Skin of body (tissue), 2 donors: ENCODE data around the gene DSEL. TPM values are rescaled to one million over a fixed set of nuclear protein-coding genes. Genes with fewer than 3 reads are reported as not detected.
A peak's percentile ranks its signal among the peaks of the same experiment; 100 is the strongest.

Experiments
- DNase-seq: peaks from one replicate; lab custom pipeline; 2025; lab: John Stamatoyannopoulos, UW
- total RNA-seq: library from RNA; depleted of rRNA; stranded (reverse); fragments of >200 nt; gene quantifications from one replicate; pipeline ENCODE4 v1.2.3, GENCODE V29; 2014

DSEL gene
- total RNA-seq, result 21.0 TPM

DNA sequence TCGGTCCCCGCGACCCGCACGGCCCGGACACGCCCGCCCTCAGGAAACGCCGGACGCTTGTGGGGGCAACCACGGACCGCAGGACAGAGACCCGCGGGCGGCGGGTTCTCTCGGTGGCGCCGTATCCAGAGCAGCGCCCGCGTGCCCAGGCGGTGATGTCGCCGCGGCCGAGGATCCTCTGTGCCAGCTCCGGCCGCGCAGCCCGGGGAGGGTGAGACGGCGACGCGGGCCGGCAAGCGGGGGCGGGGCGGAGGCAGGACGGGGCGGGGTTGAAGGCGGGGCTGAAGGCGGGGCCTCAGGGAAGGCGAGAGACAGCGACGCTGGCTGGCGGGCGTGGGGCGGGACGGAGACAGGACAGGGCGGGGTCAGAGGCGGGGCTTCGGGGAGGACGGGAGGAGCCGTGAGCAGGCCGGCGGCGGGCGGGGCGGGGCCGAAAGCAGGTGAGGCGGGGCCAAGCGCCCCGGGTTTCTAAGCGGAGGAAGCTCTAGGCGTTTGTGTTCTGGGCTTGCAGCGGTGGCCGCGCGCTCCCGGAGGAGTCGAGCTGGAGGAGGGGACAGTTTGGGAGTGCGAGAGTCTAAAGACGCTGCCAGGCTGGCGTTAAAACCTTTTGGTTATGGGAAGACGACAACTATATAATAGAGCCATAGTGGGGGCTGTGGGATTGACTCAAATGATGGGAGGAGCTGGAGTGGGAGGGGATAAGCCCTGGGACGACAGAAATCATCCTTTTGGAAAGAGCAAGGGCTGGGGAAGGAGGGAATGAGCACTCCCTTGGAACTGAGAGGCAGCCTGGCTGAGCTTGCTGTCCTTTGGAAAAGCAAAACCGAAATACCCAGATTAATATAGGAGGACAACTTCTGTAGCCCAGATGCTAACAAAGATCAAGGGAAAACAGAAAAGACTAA is at the start of gene DSEL:
TSS of gene DSEL (minus strand) at position 182 of the 905 bp plus-strand sequence. CDS start 2,112 bp downstream, outside the sequence.
- DNase-seq, result peak; percentile 97

DNA sequence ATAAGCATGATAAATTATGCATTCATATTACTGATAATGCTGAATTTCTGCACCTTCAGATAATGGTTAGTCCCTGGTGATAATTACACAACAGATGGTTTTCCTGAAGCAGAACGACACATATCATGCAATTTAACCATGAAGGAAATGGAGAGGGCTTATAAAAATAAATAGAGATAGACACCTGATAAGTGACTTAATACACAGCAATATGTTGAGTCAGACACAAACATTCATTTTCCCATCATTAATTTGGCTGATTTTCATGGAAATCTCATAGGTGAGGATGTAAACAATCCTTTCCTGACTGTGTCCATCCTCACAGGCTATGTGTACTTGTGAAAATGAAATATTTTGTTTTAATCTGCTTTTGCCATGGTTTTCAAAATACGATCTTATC is 36.9 kb upstream of the DSEL start:
- no peak for DNase-seq

DNA sequence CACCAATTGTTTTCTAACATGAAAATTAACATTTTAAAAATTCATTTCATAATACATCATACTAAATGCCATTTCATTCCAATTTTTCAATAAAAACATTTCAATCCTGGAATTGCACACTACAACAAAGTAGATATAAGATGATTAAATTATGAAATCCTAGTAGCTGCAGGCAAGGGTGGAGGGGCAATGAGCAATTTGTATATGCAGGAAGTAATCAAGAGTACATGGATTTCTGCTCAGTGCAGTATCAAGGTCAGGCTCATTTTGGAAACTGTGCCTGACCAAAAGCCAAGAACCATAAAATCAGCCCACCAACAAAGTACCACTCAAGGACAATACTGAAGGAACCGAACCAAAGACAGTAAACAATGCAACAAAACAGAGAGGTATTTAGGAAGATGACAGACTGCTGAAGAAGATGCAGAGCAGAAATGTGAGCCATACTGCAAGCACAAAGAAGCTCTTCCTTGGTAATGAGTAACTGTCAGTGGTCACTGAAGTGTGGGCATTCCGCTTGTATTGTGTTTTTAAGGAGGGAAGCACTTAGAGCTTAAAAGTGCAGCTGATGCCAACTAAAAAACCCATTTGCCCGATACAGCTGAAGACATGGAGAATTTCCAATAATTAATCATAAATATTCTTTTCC is 34.5 kb upstream of the DSEL start:
- DNase-seq, result no peak

DNA sequence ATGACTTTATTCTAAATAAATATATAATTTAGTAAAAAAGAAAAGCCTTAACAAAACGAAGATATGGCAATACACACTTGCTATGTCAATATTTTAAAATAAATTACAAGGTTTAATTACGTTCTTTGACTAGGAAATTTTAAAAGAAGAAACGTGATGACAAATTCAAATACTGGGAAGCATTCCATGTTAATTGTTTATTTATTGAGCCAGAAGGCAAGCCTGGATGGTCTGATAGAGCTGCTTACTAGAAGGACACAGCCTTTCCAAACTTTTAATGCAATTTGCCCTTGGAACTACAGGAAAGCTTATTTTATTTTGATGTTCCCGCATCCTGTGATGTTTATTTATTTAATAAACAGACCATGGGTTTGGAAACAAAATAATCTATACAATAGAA is 33.4 kb upstream of the DSEL start:
- no peak for DNase-seq

DNA sequence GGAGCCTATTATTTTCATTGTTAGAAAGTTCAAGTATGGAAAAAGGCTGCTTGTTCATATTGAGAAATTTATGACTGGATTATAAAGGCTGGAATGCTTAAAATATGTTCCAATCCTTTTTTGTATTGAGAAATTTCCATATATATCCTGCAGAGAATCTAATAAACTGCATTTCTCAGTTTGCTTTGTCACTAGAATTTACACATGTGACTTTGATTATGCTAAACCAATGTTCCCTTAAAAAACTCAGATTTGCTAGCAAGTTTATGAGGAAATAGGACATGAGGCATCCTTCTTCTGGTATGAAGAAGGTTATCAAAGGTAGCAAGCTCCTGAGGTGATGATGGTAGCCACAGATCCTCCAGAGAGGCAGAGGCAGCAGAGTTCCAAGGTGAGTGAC is 29.2 kb upstream of the DSEL start:
- peak; percentile 77 for DNase-seq

DNA sequence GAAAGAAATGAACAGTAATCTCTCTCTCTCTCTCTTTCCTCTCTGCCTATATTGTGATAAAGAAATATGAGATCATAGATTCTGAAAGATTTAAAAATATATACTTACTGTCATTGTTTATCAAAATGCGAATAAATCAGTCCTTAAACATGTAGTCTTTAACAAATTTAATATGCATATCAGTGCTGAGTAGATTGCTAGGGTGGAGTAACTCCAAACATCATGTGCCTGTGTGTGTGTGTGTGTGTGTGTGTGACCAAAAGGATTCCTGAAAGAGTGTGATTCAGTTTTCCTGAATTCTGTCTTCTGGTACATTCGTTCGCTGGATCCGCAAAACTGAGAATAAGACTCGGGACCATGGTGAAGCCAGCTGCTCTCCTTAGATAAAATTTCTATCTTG is 24.0 kb upstream of the DSEL start:
- no peak for DNase-seq

DNA sequence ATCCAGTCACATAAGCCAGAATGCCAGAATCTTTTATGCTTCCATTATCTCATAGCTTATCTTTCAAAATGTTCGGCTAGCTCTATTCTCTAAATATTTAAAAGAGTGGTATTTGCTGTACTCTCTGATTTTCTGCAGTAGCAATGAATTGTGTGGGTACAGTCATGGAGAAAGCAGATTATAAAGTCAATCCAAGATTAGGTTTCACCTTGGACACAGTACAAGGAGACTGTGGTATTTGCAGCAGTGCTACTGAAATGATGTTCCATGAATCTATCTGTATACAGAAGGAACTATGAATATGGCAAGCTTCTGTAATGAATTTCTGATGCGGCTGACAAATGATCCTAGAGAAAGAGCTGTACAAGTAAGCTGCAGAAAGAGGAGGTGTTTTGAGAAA is 15.4 kb upstream of the DSEL start:
- DNase-seq, result no peak

DNA sequence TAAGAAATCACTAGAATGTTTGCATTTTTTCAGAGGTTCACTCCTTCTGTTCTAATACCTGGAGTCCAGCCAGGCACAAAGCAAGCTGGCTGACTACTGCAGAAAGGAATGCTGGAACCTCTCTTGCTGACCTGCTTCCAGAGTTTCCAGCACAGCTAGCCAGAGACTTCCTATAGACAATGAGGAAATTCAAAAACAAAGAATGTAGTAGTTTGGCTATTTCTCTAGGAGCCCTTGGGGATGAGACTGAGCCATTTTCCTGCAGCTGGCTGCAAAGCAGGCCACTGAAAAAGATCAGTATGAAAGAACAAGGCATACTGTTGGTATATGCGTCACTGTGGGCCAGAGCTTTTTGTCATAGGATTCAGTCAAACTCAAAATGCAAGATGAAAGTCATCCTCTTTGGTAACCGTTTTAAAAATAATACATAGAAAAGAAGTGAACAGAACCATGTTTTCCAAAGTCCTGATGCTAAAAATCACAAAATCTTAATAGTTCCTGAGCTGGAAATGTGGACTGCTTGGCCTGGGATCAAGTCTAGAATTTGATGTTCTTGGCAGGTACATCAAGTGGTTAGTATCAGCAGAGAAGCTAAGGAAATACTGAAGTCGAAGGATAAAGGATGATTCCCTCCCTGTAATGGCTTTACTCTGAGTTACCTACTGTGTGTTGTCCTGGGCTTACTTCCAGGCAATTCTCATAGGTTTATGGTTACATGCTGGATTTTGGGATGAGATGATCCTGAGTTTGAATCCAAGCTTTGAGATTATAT is 9.0 kb upstream of the DSEL start:
- peak; percentile 92 for DNase-seq

DNA sequence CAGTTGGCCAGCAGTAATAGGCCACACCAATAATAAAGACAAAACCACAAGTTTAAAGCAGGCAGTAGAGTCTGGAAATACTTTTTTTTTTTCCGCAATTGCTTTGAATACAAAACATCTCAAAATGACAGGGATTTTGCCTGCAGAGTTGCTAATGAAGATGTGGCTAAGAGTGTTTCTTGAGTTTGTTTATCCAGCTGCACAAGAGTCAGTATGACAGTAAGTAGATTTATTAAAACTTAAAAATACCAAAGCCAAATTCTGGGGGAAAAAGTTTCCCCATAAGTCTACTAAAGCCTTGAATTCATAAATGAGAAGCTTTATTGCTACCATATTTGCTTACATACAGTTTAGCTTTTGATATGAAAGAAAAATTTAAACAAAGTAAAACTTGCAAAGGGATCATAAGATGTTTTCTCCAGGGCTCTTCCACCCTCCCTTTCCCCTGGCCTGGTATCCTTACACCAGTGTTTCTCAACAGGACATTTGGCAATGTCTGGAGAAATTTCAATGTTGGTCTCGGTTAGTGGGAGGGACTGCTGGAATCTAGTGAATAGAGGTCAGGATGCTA is 3.9 kb upstream of the DSEL start:
- DNase-seq, result peak; percentile 83

DNA sequence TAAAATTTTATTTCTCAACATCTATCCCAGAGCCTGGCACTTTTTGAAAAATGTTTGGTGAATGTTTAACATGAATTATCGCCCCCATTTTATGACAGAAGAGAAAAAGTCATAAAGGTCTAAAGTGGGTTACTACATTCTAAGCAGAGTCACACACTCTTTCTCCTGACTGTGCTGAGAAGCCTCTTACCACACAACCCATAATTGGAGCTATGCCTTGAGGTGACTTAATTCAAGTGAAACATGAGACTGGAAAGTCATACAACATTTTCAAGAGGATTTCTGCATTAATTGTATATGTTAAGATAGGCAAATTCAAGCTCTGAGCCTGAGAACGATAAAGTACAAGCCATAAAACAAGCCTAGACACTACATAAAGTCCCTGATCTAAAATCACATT is 3.1 kb upstream of the DSEL start:
- peak; percentile 42 for DNase-seq

DNA sequence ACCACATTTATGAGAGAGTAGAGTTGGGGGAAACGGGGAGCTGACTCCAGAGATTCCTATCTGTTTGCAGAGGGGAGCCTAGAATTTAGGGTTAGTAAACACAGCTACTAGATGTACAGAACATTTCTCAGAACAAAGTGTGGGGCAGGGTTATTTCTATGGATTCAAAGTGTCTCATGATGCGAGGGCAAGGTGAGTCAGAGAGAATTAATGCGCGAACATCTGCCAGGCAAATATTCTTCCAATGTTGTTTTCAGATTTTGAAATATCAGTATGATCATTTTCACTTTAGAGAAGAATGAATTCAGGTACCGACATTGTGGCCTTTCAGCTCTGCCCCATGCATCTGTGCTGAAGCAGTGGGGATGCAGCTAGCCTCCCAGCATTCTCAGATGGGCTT is 2.0 kb upstream of the DSEL start:
- no peak for DNase-seq

DNA sequence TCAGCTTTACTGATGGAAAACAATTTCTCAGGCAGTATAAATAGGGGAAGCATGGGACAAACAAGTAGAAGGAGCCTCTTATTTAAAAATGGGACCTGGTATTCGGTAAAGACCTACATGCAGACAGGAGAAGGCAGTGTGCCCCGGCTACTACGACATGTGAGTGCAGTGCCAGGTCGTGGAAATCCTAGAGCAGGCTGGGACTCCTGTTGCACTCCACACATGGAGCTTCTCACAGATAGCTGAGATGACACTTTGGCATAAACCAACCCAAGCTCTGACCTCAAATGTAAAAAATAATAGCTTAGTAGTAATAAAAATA is 885 bp upstream of the DSEL start:
- DNase-seq, result no peak

DNA sequence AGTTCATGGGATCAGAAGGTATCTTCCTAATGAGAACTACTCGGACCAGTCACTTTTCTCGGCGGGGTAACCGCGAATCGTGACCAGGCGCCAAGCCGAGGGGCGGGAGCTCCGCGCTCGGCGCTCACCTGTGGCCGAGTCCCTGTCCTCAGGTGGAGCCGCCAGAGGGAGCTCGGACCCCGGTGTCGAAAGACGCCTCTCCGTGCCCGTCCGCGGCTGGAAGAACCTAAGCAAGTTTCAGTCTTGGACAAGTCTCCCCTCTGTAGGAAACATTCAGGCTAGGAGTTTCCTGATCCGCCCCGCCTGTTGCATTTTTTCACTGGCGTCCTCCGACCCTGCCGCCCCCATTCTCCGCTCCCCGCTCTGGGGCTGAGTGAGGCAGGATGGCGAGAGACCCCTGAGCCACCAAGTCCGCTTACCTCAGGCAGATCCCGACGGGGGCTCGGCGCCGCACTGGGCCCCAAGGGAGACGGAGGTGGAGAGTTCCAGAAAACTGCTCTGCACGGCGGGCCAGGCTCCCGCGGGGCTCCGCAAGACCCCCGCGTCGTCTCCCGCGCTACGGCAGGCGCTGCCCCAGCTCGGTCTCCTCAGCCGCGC is 480 bp downstream of the DSEL start:
- peak; percentile 76 for DNase-seq

DNA sequence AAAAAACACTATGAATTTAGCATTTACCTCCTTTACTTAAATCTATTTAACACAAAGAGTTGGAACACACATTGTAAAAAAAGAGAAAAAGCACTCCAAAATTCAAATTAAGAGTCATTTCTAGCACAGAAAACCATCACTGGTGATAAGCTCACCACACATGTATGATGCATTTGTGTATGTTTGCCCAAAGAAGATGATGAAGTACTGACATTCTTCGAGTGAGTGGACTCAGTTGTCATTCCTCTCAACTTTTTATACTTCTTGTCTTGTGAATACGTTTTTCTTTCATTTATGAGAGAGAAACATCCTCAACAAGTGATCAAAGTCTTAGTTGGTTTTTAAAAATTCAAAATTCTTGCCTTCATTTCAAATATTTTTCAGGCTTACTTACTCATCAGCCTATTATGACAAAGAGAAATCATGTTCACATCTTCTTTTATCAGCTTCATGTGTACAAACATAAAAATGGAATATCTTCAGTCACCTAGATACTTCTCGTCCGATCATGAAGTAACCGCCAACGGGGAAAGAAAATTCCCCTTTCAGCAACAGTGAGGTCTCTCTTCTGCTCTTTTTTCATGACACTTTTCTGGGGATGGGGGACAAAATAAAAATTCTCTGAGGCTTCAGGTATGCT is 1.5 kb downstream of the DSEL start:
- DNase-seq, result no peak

DNA sequence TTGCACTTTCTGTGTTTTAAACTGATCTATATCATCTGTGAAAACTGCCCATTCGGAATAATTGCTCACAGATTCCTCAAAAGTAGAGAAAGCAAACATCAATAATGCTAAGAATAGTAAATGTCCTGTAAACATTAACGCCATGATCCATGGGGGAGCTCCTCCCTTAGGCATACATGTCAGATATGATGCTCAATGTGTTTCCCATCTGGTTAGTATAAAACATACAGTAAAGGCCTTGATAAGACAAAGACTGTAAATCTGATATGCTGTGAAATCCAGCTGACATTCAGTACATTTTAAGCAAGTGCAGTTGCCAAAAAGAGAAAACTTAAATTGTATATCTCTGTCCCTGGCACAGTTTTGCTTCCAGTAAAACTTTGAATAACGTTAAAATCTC is 2.1 kb downstream of the DSEL start:
- DNase-seq, result peak; percentile 36

DNA sequence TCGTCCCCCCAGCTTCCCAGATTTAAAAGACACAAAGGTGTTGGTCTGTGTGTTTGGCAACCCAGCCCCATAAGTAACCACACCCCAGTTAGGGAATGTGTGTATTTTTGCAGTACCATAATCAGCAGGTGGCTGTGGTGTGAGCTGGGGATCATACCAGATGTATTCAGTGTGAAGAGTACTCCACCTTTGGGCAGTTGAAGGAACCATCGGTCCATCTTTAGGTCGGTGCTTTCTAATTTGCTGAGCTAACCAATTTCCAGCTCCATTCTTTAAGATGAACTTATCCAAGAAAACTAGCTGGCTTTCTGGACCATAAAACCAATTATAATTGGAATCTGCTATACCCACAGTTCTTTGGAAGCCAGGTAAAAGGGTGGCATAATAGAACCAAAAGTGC is 3.2 kb downstream of the DSEL start:
- no peak for DNase-seq

DNA sequence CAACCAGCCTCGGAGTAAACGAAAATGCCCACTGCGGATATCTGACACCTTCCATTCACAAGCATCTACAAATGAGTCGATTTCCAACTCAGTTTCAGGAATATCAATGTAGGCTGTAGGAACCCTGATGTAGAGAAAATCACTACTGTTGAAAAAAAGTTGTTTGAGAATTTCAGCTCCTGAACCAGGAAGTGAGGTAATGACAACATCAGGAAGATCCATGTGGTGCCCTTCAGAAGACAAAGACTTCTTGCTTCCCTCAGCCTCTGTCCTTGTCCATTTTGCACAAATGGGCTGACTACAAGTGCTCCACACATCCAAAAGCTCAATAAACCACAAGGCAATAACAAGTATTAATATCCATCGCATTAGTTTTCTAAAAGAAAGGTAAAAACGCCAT is 4.7 kb downstream of the DSEL start:
- no peak for DNase-seq

DNA sequence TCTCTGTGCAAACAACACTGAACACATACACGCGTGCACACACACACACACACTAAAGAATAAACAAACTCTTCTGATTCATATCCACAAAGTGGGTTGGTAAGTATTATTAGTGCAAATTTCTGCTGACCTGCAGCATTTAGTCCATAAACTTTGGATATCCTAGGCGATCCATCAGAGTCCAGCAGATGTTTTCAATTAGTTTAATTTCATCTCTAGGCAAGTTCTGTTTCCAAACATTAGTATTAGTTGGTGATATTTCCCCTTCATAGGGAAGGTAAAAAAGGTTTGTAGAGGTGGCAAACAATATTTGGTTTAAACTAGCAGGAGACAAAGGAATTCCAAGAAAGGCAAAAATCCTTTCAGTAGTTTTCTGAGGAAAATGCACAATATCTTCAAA is 5.7 kb downstream of the DSEL start:
- no peak for DNase-seq

DNA sequence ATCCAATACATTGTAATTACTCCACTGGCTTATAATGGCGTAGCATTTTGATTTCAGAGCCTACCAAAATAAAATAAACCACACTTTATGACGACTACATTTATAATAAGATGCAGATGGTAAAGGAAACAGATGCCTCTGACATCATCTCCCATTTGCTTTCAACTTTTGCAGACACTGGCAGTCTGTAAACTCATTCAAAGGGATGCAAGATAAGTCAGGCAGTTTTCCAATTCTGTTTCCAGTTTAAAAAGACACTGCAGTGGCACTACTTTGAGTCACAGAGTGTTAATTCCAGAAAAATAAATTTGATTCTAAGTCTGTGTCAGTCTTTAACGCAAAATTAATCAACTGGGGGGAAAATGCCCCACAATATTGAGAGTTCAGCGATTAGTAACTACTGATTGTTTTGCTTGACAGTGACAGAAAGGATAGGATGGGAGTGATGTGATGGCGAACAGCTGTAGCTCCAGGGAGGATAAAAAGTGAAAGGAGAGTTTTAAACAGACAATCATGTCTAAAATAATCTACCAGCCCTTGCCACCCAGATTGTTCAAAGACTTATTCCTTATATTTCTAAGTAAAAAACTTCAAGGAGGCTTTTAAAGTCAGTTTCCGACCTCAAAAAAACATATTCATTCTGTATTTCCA is 6.7 kb downstream of the DSEL start:
- DNase-seq, result peak; percentile 66

DNA sequence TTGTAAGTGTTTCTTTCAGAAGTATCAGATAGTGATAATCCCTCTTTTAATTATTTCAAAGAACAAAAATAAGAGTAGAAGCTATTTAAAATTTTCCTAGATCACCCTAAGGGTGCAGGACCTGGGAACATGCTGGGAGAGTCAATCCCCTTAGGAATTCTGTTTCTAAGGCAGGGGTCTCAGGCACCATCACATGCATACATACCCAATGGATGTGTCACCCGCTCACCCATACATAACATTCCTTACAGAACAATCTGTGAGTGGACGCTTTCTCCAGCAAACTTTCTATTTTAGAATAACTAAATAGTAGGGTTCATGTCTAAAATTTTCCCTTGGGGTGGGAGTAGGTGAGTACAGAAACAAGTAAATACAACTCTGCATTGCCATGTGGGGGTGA is 8.4 kb downstream of the DSEL start:
- no peak for DNase-seq

DNA sequence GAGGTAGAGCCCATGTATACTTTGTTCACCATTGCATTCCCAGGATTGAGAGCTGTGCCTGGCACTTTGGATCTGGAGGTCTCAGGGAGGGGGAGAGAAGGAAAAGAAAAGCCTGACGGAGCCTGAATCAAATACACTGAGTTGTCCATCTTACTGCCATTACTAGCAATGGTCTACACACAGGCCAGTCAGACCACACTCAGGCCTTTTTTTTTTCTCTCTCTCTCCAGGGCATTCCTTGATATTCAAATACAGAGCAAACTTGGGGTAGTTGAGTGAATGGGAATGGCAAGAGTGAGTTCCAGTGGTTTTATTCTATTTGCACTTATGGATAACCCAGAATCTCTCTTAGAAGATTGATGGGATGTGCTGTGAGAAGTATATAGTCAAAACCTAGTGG is 11.8 kb downstream of the DSEL start:
- DNase-seq, result no peak
